Tibial nerve (tissue), 4 donors: ENCODE results near the gene OR4C6. TPM values are rescaled to one million over a fixed set of nuclear protein-coding genes. Genes with fewer than 3 reads are reported as not detected.
A peak's percentile ranks its signal among the peaks of the same experiment; 100 is the strongest.

Source experiments
- DNase-seq, 2 donors: peaks; one replicate each; pipeline ENCODE4 v3.0.0-alpha.2; 2019; ENCODE audit warnings: low spot score in 2 of 2
- H3K27ac ChIP-seq, 4 donors: fragments of 200-600 bp; sonication (generic) in 3 of 4; one replicate each; pipeline ENCODE4 v1.5.1; 2017 to 2019; ENCODE audit warnings: mild to moderate bottlenecking in 1 of 4
- H3K27me3 ChIP-seq, 2 donors: fragments of 200-600 bp; sonication (generic) in 1 of 2; one replicate each; pipeline versions ENCODE4 v1.5.1 to v1.6.0; 2017 to 2019
- H3K36me3 ChIP-seq, 3 donors: fragments of 200-600 bp; sonication (generic); one replicate each; pipeline ENCODE4 v1.5.1; 2018 to 2019
- H3K4me1 ChIP-seq, 4 donors: fragments of 200-600 bp; sonication (generic) in 3 of 4; one replicate each; pipeline ENCODE4 v1.5.1; 2017 to 2019
- H3K4me3 ChIP-seq, 4 donors: fragments of 200-600 bp; sonication (generic) in 3 of 4; one replicate each; pipeline ENCODE4 v1.5.1; 2017 to 2019; ENCODE audit warnings: mild to moderate bottlenecking in 1 of 4, moderate library complexity in 1 of 4
- H3K9me3 ChIP-seq, 4 donors: fragments of 200-600 bp; sonication (generic) in 3 of 4; one replicate each; pipeline ENCODE4 v1.5.1; 2017 to 2019
- CTCF ChIP-seq, 5 experiments: fragments of 200-600 bp in 3 of 5; fragments of 450-650 bp in 2 of 5; sonication (generic) in 3 of 5; IDR thresholded peaks; one replicate each; pipeline ENCODE4 v1.5.1; 2016 to 2019; ENCODE audit warnings: antibody characterized with exemption in 5 of 5, mild to moderate bottlenecking in 3 of 5, moderate library complexity in 2 of 5
- EP300 ChIP-seq, 2 donors: sonication (generic); formaldehyde crosslinking; IDR thresholded peaks; one replicate each; pipeline ENCODE4 v1.6.1; 2017; ENCODE audit warnings: antibody characterized with exemption in 2 of 2, mild to moderate bottlenecking in 1 of 2
- POLR2A ChIP-seq, 2 donors: fragments of 450-650 bp; IDR thresholded peaks; one replicate each; pipeline ENCODE4 v1.6.1; 2017; ENCODE audit warnings: antibody characterized with exemption in 2 of 2, mild to moderate bottlenecking in 2 of 2, moderate library complexity in 2 of 2
- WGBS, 2 donors: methylation state at CpG; one replicate each; pipeline ENCODE4 v1.1.5; 2018; 5-methylcytosine and 5-hydroxymethylcytosine counted together
- total RNA-seq, 4 donors: library from RNA; depleted of rRNA; stranded (reverse); fragments of >200 nt; gene quantifications; one replicate each; pipeline ENCODE4 v1.1.0, GENCODE V29; 2016

The OR4C6 gene
- total RNA-seq, 4 donors from 2014 or later, result not detected

DNA sequence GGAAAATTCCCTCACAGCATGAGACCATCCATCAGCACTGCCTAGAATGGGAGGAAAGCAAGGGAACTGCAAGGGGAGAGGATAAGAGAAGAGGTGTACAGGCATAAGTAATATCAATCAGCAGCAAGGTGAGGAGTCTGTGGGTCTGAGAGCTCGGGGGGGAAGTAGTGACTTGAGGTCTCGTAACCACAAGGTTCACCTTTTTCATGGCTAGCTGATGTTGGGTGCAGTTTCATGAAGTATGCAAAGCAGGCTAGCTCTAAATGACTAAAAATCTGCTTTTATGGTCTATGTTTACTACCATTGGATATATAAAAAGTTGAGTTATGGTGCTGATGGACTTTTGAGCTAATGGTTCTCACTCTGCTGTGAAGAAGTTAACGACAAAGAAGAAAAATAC lies 35.8 kb downstream of the OR4C6 start:
- Histone ChIP-seq H3K9me3 (peaks cover 0 to 17% (median 0%) of the 10 kb centered on the region in 4 donors), H3K36me3 (no peaks in the 10 kb centered on the region), H3K27me3 (no peaks in the 10 kb centered on the region), H3K4me1 (no peaks in the 10 kb centered on the region), H3K4me3 (no peak overlapping the region), H3K27ac (no peak overlapping the region)
- 74 to 82% methylated on average over 3 of the region's 3 CpGs for WGBS, 2 donors
- TF ChIP-seq CTCF (IDR thresholded peaks at IDR 0.05) (no peak), POLR2A (IDR thresholded peaks at IDR 0.05) (no peak), EP300 (IDR thresholded peaks at IDR 0.05) (no peak)
- DNase-seq, result no peak

DNA sequence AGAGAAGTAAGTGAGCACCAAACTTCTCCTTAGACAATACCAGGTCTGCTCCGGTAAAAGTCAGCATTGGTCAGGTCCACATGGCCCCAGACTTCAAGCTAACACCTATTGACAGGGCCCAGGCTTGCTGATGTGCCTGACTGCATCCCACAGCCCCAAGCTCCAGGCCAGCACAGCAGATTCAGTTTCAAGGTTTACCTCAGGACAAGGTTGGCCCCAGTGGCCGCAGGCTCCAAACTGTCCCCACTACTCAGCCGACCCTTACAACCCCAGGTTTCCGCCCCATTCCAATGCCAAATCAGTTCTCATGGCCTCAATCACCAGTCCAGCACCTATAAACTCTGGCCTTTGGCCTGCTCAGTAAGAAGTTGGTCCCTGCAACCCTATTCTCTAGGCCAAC lies 39.4 kb downstream of the OR4C6 start:
- no peak for DNase-seq
- Histone ChIP-seq H3K4me1 (no peaks in the 10 kb centered on the region), H3K4me3 (no peak overlapping the region), H3K27ac (no peak overlapping the region), H3K9me3 (peaks cover 0 to 29% (median 0%) of the 10 kb centered on the region in 4 donors), H3K27me3 (no peaks in the 10 kb centered on the region), H3K36me3 (no peaks in the 10 kb centered on the region)
- TF ChIP-seq CTCF (IDR thresholded peaks at IDR 0.05) (no peak), POLR2A (IDR thresholded peaks at IDR 0.05) (no peak), EP300 (IDR thresholded peaks at IDR 0.05) (no peak)
- WGBS, 2 donors, result 64 to 85% methylated on average over 4 of the region's 4 CpGs

GRCh38 chr11:55707029-55707428 lies 45.0 kb downstream of the OR4C6 start:
- Histone ChIP-seq H3K27ac (no peak overlapping the region), H3K4me3 (no peak overlapping the region), H3K4me1 (no peaks in the 10 kb centered on the region), H3K9me3 (peaks cover 0 to 19% (median 0%) of the 10 kb centered on the region in 4 donors), H3K36me3 (no peaks in the 10 kb centered on the region), H3K27me3 (no peaks in the 10 kb centered on the region)
- TF ChIP-seq CTCF (IDR thresholded peaks at IDR 0.05) (peak in 2 of 5 experiments; percentile 8 to 31), EP300 (IDR thresholded peaks at IDR 0.05) (no peak)
- no peak for DNase-seq

DNA sequence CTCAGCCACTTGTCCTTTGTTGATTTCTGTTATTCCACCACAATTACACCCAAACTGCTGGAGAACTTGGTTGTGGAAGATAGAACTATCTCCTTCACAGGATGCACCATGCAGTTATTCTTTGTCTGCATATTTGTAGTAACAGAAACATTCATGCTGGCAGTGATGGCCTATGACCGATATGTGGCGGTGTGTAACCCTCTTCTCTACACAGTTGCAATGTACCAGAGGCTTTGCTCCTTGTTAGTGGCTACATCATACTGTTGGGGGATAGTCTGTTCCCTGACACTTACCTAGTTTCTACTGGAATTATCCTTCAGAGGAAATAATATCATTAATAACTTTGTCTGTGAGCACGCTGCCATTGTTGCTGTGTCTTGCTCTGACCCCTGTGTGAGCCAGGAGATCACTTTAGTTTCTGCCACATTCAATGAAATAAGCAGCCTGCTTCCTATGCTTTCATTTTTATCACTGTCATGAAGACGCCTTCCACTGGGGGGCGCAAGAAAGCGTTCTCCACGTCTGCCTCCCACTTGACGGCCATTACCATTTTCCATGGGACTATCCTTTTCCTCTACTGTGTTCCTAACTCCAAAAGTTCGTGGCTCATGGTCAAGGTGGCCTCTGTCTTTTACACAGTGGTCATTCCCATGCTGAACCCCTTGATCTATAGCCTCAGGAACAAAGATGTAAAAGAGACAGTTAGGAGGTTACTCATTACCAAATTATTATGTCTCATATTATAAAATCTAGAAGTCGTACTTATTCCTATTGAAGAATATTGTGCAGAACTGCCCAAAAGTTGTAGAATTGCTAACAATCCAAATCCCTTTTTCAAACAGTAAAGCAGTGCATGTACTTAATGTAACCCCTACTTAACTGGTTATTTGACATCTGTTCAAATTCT lies 53.2 kb downstream of the OR4C6 start:
- no peak overlapping the region for H3K4me3 ChIP-seq
- no peak for DNase-seq
- H3K4me1 ChIP-seq, result no peaks in the 10 kb centered on the region
- peaks cover 0 to 4% (median 0%) of the 10 kb centered on the region in 4 donors for H3K9me3 ChIP-seq
- WGBS, 2 donors, result 34 to 39% methylated on average over 10 of the region's 10 CpGs
- TF ChIP-seq EP300 (IDR thresholded peaks at IDR 0.05) (no peak), CTCF (IDR thresholded peaks at IDR 0.05) (no peak), POLR2A (IDR thresholded peaks at IDR 0.05) (no peak)
- H3K27ac ChIP-seq, result no peak overlapping the region
- no peaks in the 10 kb centered on the region for H3K36me3 ChIP-seq
- H3K27me3 ChIP-seq, result no peaks in the 10 kb centered on the region

Other genes with a start within 250 kb of the OR4C6 start
- gene OR4C15, start 107.7 kb upstream of the OR4C6 start, total RNA-seq, result not detected
- not detected for gene OR4C16, start 90.1 kb upstream of the OR4C6 start, total RNA-seq
- not detected for gene OR4C11, start 54.6 kb upstream of the OR4C6 start, total RNA-seq
- gene OR4P4, start 27.1 kb upstream of the OR4C6 start, total RNA-seq, result not detected
- gene OR4S2, start 13.9 kb upstream of the OR4C6 start, total RNA-seq, result not detected
- gene OR5D13, start 111.2 kb downstream of the OR4C6 start, total RNA-seq, result not detected
- gene OR5D14, start 133.4 kb downstream of the OR4C6 start, total RNA-seq, result not detected
- not detected for gene OR5L1, start 149.2 kb downstream of the OR4C6 start, total RNA-seq
- gene OR5D18, start 157.4 kb downstream of the OR4C6 start, total RNA-seq, result not detected
- not detected for gene OR5L2, start 165.0 kb downstream of the OR4C6 start, total RNA-seq
- not detected for gene OR5D16, start 176.6 kb downstream of the OR4C6 start, total RNA-seq
- gene TRIM51, start 221.1 kb downstream of the OR4C6 start, total RNA-seq, result not detected